GM12891 (cell line): ENCODE results near the gene PTRH2.

ENCODE experiments used
- PAX5 ChIP-seq: IDR thresholded peaks from 2 replicates; pipeline ENCODE4 v1.6.1; 2011; ENCODE audit warnings: low read length, moderate library complexity, mild to moderate bottlenecking; ENCODE audit not compliant: insufficient read depth, severe bottlenecking
- POLR2A ChIP-seq: IDR thresholded peaks from 2 replicates; pipeline ENCODE4 v1.6.1; 2011; ENCODE audit warnings: low read depth, low read length, control low read depth
- POLR2AphosphoS5 ChIP-seq: IDR thresholded peaks from 2 replicates; pipeline ENCODE4 v1.6.1; 2011; ENCODE audit warnings: low read depth, low read length, control low read depth
- POU2F2 ChIP-seq: IDR thresholded peaks from 2 replicates; pipeline ENCODE4 v1.6.1; 2011; ENCODE audit warnings: low read depth, mild to moderate bottlenecking, control low read depth, low read length, moderate library complexity
- SPI1 ChIP-seq: IDR thresholded peaks from 2 replicates; pipeline ENCODE4 v1.6.1; 2011; ENCODE audit warnings: low read depth, low read length, control low read depth
- TAF1 ChIP-seq: IDR thresholded peaks from 2 replicates; pipeline ENCODE4 v1.6.1; 2011; ENCODE audit warnings: low read depth, low read length, control low read depth

GRCh38 chr17:59723607-59724006 lies 16.4 kb upstream of the PTRH2 start:
- no peak for TF ChIP-seq POLR2A
- no peak for TF ChIP-seq TAF1
- TF ChIP-seq SPI1 = no peak
- no peak for TF ChIP-seq POLR2AphosphoS5
- TF ChIP-seq POU2F2 = no peak
- no peak for TF ChIP-seq PAX5
